Measurements from ENCODE around the gene ASAP3.

The ASAP3 gene

DNA sequence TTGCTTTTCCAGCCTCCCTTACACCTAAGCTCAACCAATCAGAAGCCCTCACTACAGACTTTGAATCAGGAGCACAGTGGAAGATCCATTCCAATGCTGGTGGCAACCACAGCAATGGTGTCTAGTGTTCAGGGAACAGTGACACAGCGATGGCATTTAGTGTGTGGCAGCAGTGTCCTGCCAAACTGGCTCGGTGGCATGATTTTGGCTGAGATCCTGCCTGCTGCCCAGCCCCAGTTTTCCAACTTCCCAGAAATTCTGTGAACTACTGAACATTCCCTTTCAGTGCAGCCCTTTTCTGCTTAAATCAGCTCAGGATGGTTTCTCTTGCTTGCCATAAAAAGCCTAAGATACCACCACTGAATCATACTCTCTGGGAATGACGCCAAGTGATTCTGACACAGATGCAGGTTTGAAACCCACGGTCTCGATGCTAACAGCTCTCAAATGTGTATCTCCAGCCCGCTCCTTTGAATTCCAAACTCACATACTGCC is 8.8 kb downstream of the ASAP3 start:
- no peak overlapping the region for H3K4me3 ChIP-seq (ENCODE audit: low read depth, low read length)
- no peak for TF ChIP-seq CTCF (IDR thresholded peaks at IDR 0.05; ENCODE audit: low read depth, low read length)

DNA sequence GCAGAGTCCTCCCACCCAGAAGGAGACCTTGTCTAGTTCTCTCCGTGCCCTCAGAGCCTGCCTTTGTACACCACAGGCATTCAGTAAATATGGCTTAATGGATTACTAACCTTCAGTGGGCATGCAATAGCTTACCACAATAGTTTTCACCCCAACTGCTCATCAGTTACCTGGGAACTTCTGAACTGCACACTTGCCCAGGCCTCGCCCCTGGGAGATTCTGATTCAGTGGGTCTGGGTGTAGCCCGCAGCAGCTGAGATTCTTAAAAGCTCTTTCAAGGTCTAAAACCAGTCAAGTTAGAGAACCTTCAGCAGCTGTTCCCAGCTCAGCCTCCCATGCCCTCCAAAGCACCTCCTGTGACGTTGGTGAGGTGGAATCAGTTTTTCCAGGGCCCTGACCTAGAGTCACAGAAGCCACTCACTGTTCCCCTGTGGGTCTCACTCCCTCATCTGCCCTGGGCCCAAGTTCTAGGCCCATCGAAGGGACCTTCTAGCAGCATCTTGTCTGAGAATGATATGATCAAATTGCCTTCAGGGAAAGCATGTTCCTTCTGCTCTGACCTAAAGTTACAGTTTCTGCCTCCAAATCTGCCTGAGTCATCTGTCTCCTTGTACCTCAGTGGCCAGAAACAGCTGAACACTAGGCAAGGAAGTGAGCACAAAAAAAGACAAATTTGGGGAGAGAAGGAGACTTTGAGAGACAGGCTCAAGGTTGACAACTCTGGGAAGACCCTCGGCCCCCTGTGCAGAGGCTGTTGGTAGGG is 10.8 kb downstream of the ASAP3 start:
- TF ChIP-seq CTCF (IDR thresholded peaks at IDR 0.05; ENCODE audit: low read depth, low read length) = no peak
- no peak overlapping the region for H3K4me3 ChIP-seq (ENCODE audit: low read depth, low read length)

GRCh38 chr1:23472351-23473036 is 11.5 kb downstream of the ASAP3 start:
- H3K4me3 ChIP-seq (ENCODE audit: low read depth, low read length) = no peak overlapping the region
- no peak for TF ChIP-seq CTCF (IDR thresholded peaks at IDR 0.05; ENCODE audit: low read depth, low read length)

- TF ChIP-seq CTCF (IDR thresholded peaks at IDR 0.05; ENCODE audit: low read depth, low read length) = no peak
- no peak overlapping the region for H3K4me3 ChIP-seq (ENCODE audit: low read depth, low read length)
These were observed 12.4 kb downstream of the ASAP3 start for GRCh38 chr1:23471473-23472075.

GRCh38 chr1:23470282-23471070 is 13.5 kb downstream of the ASAP3 start:
- no peak overlapping the region for H3K4me3 ChIP-seq (ENCODE audit: low read depth, low read length)
- TF ChIP-seq CTCF (IDR thresholded peaks at IDR 0.05; ENCODE audit: low read depth, low read length) = no peak

GRCh38 chr1:23469372-23469982 is 14.5 kb downstream of the ASAP3 start:
- TF ChIP-seq CTCF (IDR thresholded peaks at IDR 0.05; ENCODE audit: low read depth, low read length) = no peak
- H3K4me3 ChIP-seq (ENCODE audit: low read depth, low read length) = no peak overlapping the region
